ENCODE data around the gene THADA.
"Not testable (repeated sequence)": the region's sequence is repeated elsewhere in the genome, so short reads cannot be mapped to it uniquely, and the experiment has no call there.

THADA gene

GRCh38 chr2:43636621-43637020 is 40.8 kb upstream of the THADA start:
- H2AFZ ChIP-seq: peak overlapping the region; percentile 89
- no peak overlapping the region for H3K9ac ChIP-seq
- no peaks in the 10 kb centered on the region for H3K4me1 ChIP-seq
- H3K27ac ChIP-seq: no peak overlapping the region
- H3K4me3 ChIP-seq (ENCODE audit: low read depth, low read length): peak overlapping the region; percentile 78
- H3K9me3 ChIP-seq (ENCODE audit: control insufficient read depth, low read length): no peaks in the 10 kb centered on the region
- TF ChIP-seq, protein P1, sequence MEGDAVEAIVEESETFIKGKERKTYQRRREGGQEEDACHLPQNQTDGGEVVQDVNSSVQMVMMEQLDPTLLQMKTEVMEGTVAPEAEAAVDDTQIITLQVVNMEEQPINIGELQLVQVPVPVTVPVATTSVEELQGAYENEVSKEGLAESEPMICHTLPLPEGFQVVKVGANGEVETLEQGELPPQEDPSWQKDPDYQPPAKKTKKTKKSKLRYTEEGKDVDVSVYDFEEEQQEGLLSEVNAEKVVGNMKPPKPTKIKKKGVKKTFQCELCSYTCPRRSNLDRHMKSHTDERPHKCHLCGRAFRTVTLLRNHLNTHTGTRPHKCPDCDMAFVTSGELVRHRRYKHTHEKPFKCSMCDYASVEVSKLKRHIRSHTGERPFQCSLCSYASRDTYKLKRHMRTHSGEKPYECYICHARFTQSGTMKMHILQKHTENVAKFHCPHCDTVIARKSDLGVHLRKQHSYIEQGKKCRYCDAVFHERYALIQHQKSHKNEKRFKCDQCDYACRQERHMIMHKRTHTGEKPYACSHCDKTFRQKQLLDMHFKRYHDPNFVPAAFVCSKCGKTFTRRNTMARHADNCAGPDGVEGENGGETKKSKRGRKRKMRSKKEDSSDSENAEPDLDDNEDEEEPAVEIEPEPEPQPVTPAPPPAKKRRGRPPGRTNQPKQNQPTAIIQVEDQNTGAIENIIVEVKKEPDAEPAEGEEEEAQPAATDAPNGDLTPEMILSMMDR (IDR thresholded peaks at IDR 0.05): no peak
- peak overlapping the region; percentile 93 for H3K4me2 ChIP-seq (ENCODE audit: low read length)
- no peaks in the 10 kb centered on the region for H3K27me3 ChIP-seq (ENCODE audit: control insufficient read depth, insufficient read depth, low read length)
- no peaks in the 10 kb centered on the region for H3K36me3 ChIP-seq (ENCODE audit: control insufficient read depth, insufficient read depth, low read length)
- H3K79me2 ChIP-seq: no peaks in the 10 kb centered on the region

- not testable (repeated sequence) for H3K4me1 ChIP-seq; H3K36me3 ChIP-seq (ENCODE audit: control insufficient read depth, insufficient read depth, low read length); H3K9me3 ChIP-seq (ENCODE audit: control insufficient read depth, low read length); H2AFZ ChIP-seq; H3K27me3 ChIP-seq (ENCODE audit: control insufficient read depth, insufficient read depth, low read length); H3K4me3 ChIP-seq (ENCODE audit: low read depth, low read length); H3K79me2 ChIP-seq; H3K4me2 ChIP-seq (ENCODE audit: low read length); H3K9ac ChIP-seq; H3K27ac ChIP-seq
Measured at GRCh38 chr2:43636153-43636552, 40.3 kb upstream of the THADA start.

- Histone ChIP-seq H3K27me3 (ENCODE audit: control insufficient read depth, insufficient read depth, low read length) (no peaks in the 10 kb centered on the region), H3K4me3 (ENCODE audit: low read depth, low read length) (no peak overlapping the region), H2AFZ (no peak overlapping the region), H3K4me1 (no peaks in the 10 kb centered on the region), H3K4me2 (ENCODE audit: low read length) (no peak overlapping the region), H3K9ac (no peak overlapping the region), H3K36me3 (ENCODE audit: control insufficient read depth, insufficient read depth, low read length) (no peaks in the 10 kb centered on the region), H3K9me3 (ENCODE audit: control insufficient read depth, low read length) (no peaks in the 10 kb centered on the region), H3K79me2 (no peaks in the 10 kb centered on the region), H3K27ac (no peak overlapping the region)
- TF ChIP-seq, protein P1 (IDR thresholded peaks at IDR 0.05): no peak
Measured at GRCh38 chr2:43634604-43635306, 38.9 kb upstream of the THADA start.

GRCh38 chr2:43631618-43632317 is 35.9 kb upstream of the THADA start:
- no peak overlapping the region for H3K9ac ChIP-seq
- H3K4me3 ChIP-seq (ENCODE audit: low read depth, low read length): no peak overlapping the region
- H3K4me1 ChIP-seq: no peaks in the 10 kb centered on the region
- TF ChIP-seq, protein P1 (IDR thresholded peaks at IDR 0.05): no peak
- no peaks in the 10 kb centered on the region for H3K36me3 ChIP-seq (ENCODE audit: control insufficient read depth, insufficient read depth, low read length)
- no peaks in the 10 kb centered on the region for H3K9me3 ChIP-seq (ENCODE audit: control insufficient read depth, low read length)
- no peaks in the 10 kb centered on the region for H3K27me3 ChIP-seq (ENCODE audit: control insufficient read depth, insufficient read depth, low read length)
- H3K79me2 ChIP-seq: no peaks in the 10 kb centered on the region
- H3K27ac ChIP-seq: no peak overlapping the region
- H3K4me2 ChIP-seq (ENCODE audit: low read length): no peak overlapping the region
- no peak overlapping the region for H2AFZ ChIP-seq

DNA sequence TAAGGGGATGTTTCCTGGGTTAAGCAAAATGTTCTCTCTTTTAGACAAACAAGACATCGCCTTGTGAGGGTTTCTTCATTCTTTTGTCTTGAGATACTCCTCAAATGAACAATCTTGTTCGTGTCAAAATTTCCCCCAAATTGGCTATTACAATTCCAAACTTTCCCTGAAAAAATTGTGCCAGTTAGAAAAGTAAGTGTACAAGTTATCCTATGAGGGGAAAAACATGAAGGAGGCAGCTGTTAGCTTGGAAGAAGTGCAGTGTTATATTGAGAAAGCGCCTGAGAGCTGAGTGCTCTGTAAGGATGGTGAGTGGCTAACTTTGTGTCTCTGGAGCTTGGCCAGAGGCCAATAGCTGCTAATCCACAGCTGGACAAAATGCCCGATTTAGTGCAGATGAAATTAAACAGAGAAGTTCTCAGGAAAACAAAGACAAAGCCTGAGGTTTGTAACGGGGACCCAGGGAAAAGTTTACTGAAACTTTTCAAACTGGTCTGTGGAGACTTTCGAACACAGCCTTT is 27.2 kb upstream of the THADA start:
- Histone ChIP-seq H3K9ac (no peak overlapping the region), H2AFZ (no peak overlapping the region), H3K4me2 (ENCODE audit: low read length) (no peak overlapping the region), H3K27me3 (ENCODE audit: control insufficient read depth, insufficient read depth, low read length) (no peaks in the 10 kb centered on the region), H3K4me1 (no peaks in the 10 kb centered on the region), H3K79me2 (no peaks in the 10 kb centered on the region), H3K36me3 (ENCODE audit: control insufficient read depth, insufficient read depth, low read length) (no peaks in the 10 kb centered on the region), H3K27ac (no peak overlapping the region), H3K4me3 (ENCODE audit: low read depth, low read length) (no peak overlapping the region), H3K9me3 (ENCODE audit: control insufficient read depth, low read length) (no peaks in the 10 kb centered on the region)
- TF ChIP-seq, protein P1 (IDR thresholded peaks at IDR 0.05): no peak

Data from parathyroid adenoma (tissue), 2 donors.